Gastroesophageal sphincter (tissue), 3 donors: ENCODE results near the gene AFF2.

Experiments used
- CTCF ChIP-seq, 4 experiments: fragments of 200-600 bp in 2 of 4; fragments of 450-650 bp in 2 of 4; sonication (generic) in 1 of 4; IDR thresholded peaks; one replicate each; pipeline ENCODE4 v1.5.1; 2017 to 2019; ENCODE audit warnings: antibody characterized with exemption in 4 of 4, mild to moderate bottlenecking in 2 of 4, moderate library complexity in 2 of 4
- EP300 ChIP-seq: sonication (generic); formaldehyde crosslinking; IDR thresholded peaks from one replicate; pipeline ENCODE4 v1.6.1; 2017; ENCODE audit warnings: antibody characterized with exemption, mild to moderate bottlenecking
- POLR2AphosphoS5 ChIP-seq: sonication (generic); formaldehyde crosslinking; IDR thresholded peaks from one replicate; pipeline ENCODE4 v1.6.1; 2017; ENCODE audit warnings: antibody characterized with exemption

GRCh38 chrX:148512453-148512852 is 12.0 kb downstream of the AFF2 start:
- TF ChIP-seq CTCF (IDR thresholded peaks at IDR 0.05), result no peak
- no peak for TF ChIP-seq EP300
- no peak for TF ChIP-seq POLR2AphosphoS5
